Upper lobe of left lung (tissue), 4 donors: Measurements from ENCODE around the gene RER1.

Experiments used
- POLR2AphosphoS5 ChIP-seq, 2 donors: sonication (generic); formaldehyde crosslinking; IDR thresholded peaks; one replicate each; pipeline ENCODE4 v1.5.1; 2017; ENCODE audit warnings: antibody characterized with exemption in 2 of 2
- TF ChIP-seq, protein P1 (sequence below), 6 experiments: fragments of 450-650 bp in 4 of 6; fragments of 200-600 bp in 2 of 6; sonication (generic) in 2 of 6; IDR thresholded peaks; one replicate each; pipeline ENCODE4 v1.5.1; 2016 to 2019; ENCODE audit warnings: antibody characterized with exemption in 6 of 6

DNA sequence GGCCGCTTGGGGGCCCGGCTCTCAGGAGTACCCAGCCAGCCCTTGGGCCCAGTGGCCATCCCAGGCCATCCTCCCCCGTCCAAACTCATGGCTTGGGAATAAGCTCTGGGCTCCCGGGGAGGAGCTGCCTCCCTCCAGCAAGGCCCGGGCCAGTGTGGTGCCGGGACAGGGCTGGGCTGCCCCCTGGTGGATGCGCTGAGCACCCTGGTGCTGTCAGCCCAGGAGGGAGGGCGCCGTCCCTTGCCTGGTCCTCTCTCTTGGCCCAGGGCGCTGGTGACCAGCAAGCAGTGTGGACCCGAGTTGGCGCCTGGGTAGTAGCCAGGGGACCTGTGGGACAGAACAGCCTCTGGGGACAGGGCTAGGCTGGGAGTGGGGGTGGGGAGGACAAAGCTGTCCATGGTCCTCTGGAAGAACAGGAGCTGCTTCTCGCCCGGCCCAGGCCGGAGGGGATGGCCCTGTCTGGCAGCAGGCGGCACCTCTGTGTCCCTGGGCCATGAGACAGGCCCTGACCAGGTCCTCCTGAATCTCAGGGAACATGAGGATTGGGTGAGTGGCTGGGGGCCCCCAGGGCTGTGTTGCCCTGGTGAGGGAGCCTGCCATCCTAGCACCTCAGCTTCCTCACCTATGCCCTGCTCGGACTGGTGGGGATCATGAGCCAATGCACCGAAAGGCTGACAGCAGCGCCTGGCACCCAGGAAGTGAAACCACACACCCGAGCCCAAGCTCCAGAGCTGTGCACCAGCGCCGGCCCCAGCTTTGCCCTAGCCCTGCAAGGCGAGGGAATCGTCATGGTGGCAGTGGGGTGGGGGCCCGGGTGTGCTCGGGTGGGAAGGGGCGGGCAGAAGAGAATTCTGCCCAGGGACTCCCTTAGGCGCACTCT is 9.7 kb upstream of the RER1 start:
- TF ChIP-seq POLR2AphosphoS5 (IDR thresholded peaks at IDR 0.05), result peak in 1 of 2 donors; percentile 21
- TF ChIP-seq, protein P1, sequence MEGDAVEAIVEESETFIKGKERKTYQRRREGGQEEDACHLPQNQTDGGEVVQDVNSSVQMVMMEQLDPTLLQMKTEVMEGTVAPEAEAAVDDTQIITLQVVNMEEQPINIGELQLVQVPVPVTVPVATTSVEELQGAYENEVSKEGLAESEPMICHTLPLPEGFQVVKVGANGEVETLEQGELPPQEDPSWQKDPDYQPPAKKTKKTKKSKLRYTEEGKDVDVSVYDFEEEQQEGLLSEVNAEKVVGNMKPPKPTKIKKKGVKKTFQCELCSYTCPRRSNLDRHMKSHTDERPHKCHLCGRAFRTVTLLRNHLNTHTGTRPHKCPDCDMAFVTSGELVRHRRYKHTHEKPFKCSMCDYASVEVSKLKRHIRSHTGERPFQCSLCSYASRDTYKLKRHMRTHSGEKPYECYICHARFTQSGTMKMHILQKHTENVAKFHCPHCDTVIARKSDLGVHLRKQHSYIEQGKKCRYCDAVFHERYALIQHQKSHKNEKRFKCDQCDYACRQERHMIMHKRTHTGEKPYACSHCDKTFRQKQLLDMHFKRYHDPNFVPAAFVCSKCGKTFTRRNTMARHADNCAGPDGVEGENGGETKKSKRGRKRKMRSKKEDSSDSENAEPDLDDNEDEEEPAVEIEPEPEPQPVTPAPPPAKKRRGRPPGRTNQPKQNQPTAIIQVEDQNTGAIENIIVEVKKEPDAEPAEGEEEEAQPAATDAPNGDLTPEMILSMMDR (IDR thresholded peaks at IDR 0.05), result peak; percentile 87 to 97 (median 96)
